Osteocyte (in vitro differentiated cells): ENCODE results near the gene SYK. TPM values are rescaled to one million over a fixed set of nuclear protein-coding genes. Genes with fewer than 3 reads are reported as not detected.

Experiments used
- DNase-seq: peaks from one replicate; pipeline ENCODE4 v3.0.0; 2021; ENCODE audit warnings: mixed read lengths; ENCODE audit not compliant: unreplicated experiment; ENCODE audit errors: extremely low spot score
- H3K27ac Mint-ChIP-seq: one replicate; pipeline ENCODE4 v1.8.0; 2021; ENCODE audit warnings: mild to moderate bottlenecking, mixed read lengths; ENCODE audit not compliant: unreplicated experiment
- H3K27me3 Mint-ChIP-seq: one replicate; pipeline ENCODE4 v1.8.0; 2021; ENCODE audit warnings: mixed read lengths; ENCODE audit not compliant: unreplicated experiment
- H3K36me3 Mint-ChIP-seq: one replicate; pipeline ENCODE4 v1.8.0; 2021; ENCODE audit warnings: mixed read lengths; ENCODE audit not compliant: unreplicated experiment
- H3K4me1 Mint-ChIP-seq: one replicate; pipeline ENCODE4 v1.8.0; 2021; ENCODE audit warnings: mixed read lengths; ENCODE audit not compliant: unreplicated experiment
- H3K4me3 Mint-ChIP-seq: one replicate; pipeline ENCODE4 v1.8.0; 2021; ENCODE audit warnings: mild to moderate bottlenecking, moderate library complexity, mixed read lengths; ENCODE audit not compliant: unreplicated experiment
- H3K9me3 Mint-ChIP-seq: one replicate; pipeline ENCODE4 v1.8.0; 2021; ENCODE audit warnings: mixed read lengths; ENCODE audit not compliant: unreplicated experiment
- total RNA-seq: library from RNA; stranded (reverse); gene quantifications from 2 replicates; pipeline ENCODE4 v1.2.1, GENCODE V29; 2021
- TF ChIP-seq, protein P1 (sequence below): fragments of 200-600 bp; sonication (generic); IDR thresholded peaks from 2 replicates; pipeline ENCODE4 v1.5.0; 2021; ENCODE audit warnings: antibody characterized with exemption, mild to moderate bottlenecking, moderate library complexity

The SYK gene
- total RNA-seq, 1 donor from 2014 or later: not detected

DNA sequence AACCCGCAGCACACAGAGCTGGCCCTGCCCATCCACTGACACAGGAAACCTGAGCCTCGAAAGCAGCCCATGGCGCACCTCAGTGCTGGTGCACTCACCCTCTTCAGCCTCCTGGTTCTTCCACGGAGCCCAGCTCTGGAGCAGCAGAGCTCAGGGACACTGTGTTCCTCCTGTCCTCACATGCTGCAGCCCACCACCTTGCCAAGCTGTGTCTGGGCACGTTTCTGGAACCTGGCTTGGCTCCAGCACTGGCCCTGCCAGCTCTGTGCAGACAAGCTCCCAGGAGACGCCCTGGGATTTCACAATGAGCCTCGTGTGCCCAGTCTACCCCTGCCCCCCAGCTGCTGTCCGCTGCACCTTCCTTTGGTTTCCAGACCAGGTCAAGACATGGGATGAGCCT is 119.5 kb downstream of the SYK start:
- DNase-seq: no peak
- Mint-ChIP-seq H3K4me3 (no peak overlapping the region), H3K36me3 (no peaks in the 10 kb centered on the region), H3K27me3 (no peaks in the 10 kb centered on the region), H3K4me1 (peaks cover 24% of the 10 kb centered on the region), H3K27ac (no peak overlapping the region), H3K9me3 (peaks cover 3% of the 10 kb centered on the region)
- TF ChIP-seq, protein P1, sequence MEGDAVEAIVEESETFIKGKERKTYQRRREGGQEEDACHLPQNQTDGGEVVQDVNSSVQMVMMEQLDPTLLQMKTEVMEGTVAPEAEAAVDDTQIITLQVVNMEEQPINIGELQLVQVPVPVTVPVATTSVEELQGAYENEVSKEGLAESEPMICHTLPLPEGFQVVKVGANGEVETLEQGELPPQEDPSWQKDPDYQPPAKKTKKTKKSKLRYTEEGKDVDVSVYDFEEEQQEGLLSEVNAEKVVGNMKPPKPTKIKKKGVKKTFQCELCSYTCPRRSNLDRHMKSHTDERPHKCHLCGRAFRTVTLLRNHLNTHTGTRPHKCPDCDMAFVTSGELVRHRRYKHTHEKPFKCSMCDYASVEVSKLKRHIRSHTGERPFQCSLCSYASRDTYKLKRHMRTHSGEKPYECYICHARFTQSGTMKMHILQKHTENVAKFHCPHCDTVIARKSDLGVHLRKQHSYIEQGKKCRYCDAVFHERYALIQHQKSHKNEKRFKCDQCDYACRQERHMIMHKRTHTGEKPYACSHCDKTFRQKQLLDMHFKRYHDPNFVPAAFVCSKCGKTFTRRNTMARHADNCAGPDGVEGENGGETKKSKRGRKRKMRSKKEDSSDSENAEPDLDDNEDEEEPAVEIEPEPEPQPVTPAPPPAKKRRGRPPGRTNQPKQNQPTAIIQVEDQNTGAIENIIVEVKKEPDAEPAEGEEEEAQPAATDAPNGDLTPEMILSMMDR: no peak

DNA sequence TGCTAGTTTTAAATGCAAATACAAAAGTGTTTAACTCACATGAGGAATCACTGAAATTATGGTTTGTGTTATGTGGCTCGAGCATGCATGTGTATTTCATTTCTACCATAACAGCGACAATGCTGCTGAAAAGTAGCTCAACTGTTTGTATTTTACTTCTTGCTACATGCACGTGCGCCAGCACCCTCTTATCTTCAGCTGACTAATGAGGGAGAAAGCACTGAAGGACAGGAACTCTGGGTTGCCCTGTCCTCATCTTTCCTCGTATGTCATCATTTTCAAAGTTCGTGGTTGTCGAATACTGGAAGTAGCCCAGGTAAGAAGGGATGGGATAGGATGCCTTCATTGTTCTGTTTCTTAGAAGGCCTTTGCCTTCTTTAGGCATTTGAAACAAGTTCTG is 120.3 kb downstream of the SYK start:
- no peak overlapping the region for H3K4me3 Mint-ChIP-seq

DNA sequence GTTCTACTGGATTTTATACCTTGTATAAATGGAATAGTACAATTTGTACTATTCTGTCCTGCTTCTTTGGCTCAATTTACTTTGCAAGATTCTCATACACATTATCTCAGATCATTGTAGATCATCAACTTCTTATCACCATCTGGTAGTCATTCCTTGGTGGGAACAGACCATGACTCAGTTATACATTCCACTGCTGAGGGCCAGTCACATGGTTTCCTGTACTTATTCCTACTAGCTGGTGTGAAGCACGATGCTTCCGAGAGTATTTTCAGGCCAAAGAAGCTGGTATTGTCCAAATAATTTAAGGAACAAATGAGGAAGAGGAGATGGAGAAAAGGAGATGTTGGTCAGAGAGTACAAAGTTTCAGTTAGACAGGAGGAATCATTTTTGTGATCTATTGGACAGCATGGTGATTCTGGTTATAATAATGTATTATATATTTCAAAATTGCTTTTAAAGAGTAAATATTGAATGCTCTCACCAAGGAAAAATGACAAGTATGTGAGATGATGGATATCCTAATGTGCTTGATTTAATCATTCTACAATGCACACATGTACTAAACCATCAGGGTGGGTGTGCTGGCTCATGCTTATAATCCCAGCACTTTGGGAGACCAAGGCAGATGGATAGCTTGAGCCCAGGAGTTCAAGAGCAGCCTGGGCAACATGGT is 124.1 kb downstream of the SYK start:
- H3K27me3 Mint-ChIP-seq: no peaks in the 10 kb centered on the region
- H3K27ac Mint-ChIP-seq: peak overlapping the region; percentile 67
- H3K9me3 Mint-ChIP-seq: peaks cover 3% of the 10 kb centered on the region
- no peak for DNase-seq
- peaks cover 24% of the 10 kb centered on the region for H3K4me1 Mint-ChIP-seq
- no peak overlapping the region for H3K4me3 Mint-ChIP-seq
- TF ChIP-seq, protein P1: no peak
- no peaks in the 10 kb centered on the region for H3K36me3 Mint-ChIP-seq

More for the DNA sequence above, 120.3 kb downstream of the SYK start:
- Mint-ChIP-seq H3K27ac (no peak overlapping the region), H3K9me3 (peaks cover 3% of the 10 kb centered on the region), H3K27me3 (no peaks in the 10 kb centered on the region), H3K4me1 (peaks cover 28% of the 10 kb centered on the region), H3K36me3 (no peaks in the 10 kb centered on the region)
- TF ChIP-seq, protein P1: no peak
- no peak for DNase-seq

DNA sequence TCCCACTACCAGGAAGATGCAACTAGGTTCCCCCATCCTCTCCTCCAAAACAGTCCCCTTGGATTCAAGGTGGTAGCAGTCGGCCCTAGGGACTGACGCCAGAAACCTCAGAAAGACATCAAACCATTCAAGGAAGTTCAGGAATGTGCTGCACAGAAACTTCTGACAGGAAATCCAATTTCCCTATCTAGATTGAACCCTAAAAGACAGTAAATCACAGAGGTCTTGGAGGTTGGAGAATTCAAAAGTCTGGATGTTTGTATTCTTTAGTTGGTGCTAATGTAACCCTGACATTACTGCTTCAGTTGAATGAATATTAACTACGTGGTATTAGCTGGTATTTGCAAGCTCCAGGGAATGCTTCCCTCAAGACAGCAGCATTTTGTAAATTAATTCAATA is 125.3 kb downstream of the SYK start:
- H3K27ac Mint-ChIP-seq: no peak overlapping the region
- TF ChIP-seq, protein P1: no peak
- H3K9me3 Mint-ChIP-seq: peaks cover 3% of the 10 kb centered on the region
- no peak overlapping the region for H3K4me3 Mint-ChIP-seq
- H3K4me1 Mint-ChIP-seq: peaks cover 13% of the 10 kb centered on the region
- H3K36me3 Mint-ChIP-seq: no peaks in the 10 kb centered on the region
- no peaks in the 10 kb centered on the region for H3K27me3 Mint-ChIP-seq
- DNase-seq: no peak

DNA sequence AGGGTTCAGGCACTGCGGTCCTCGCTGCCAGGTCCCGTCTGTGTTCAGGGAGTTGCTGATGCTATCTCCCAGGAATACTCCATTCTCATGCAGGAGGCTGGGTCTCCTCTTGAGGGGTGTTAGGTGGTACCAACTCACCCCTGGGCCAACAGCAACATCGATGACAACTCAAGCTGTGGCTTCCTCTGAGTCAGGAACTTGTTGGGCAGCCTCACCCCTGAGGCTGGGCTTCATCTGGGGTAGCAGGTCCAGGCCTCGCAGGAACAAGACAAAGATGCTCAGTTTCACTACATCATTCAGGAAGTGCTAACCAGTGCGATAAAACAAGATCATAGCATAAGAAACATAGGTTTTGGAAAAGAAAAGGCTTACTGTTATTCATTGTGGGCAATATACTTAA is 125.9 kb downstream of the SYK start:
- DNase-seq: no peak
- Mint-ChIP-seq H3K4me1 (peaks cover 13% of the 10 kb centered on the region), H3K9me3 (peaks cover 3% of the 10 kb centered on the region), H3K27me3 (no peaks in the 10 kb centered on the region), H3K27ac (no peak overlapping the region), H3K4me3 (no peak overlapping the region), H3K36me3 (no peaks in the 10 kb centered on the region)
- TF ChIP-seq, protein P1: no peak
